DMS153 treated with DMSO at 0.1 percent for 48 hours (cell line): ENCODE results near the gene CFAP45.

Experiments used
- DNase-seq: peaks from one replicate; lab custom pipeline; 2025; ENCODE audit not compliant: unreplicated experiment; lab: John Stamatoyannopoulos, UW

Gene CFAP45

GRCh38 chr1:159900086-159900680 lies at the start of gene CFAP45:
Gene CFAP45 (minus strand): TSS chr1:159900165. CDS start chr1:159900098, 67 bp downstream.
- peak; percentile 89 for DNase-seq

- DNase-seq: no peak
Observed at GRCh38 chr1:159949123-159949522, 49.2 kb upstream of the CFAP45 start.

- DNase-seq: no peak
Observed at GRCh38 chr1:159947942-159948341, 48.0 kb upstream of the CFAP45 start.

GRCh38 chr1:159946242-159947187 lies 46.5 kb upstream of the CFAP45 start:
- DNase-seq: no peak

- peak; percentile 96 for DNase-seq
Observed at GRCh38 chr1:159945483-159946241, 45.7 kb upstream of the CFAP45 start, which contains the start of gene IGSF9. Gene IGSF9 (minus strand): TSS chr1:159945613. CDS start chr1:159943454, 2,159 bp downstream.

- no peak for DNase-seq
Observed at GRCh38 chr1:159944623-159945455, 44.9 kb upstream of the CFAP45 start.

GRCh38 chr1:159943908-159944622 lies 44.1 kb upstream of the CFAP45 start:
- peak; percentile 8 for DNase-seq

- DNase-seq: no peak
Observed at GRCh38 chr1:159943278-159943640, 43.3 kb upstream of the CFAP45 start.

GRCh38 chr1:159942632-159943277 lies 42.8 kb upstream of the CFAP45 start:
- no peak for DNase-seq

GRCh38 chr1:159941591-159942560 lies 41.9 kb upstream of the CFAP45 start:
- no peak for DNase-seq

GRCh38 chr1:159941141-159941540 lies 41.2 kb upstream of the CFAP45 start:
- DNase-seq: no peak

GRCh38 chr1:159940006-159940620 lies 40.1 kb upstream of the CFAP45 start:
- no peak for DNase-seq

- DNase-seq: no peak
Observed at GRCh38 chr1:159939678-159940002, 39.7 kb upstream of the CFAP45 start.

GRCh38 chr1:159938905-159939677 lies 39.1 kb upstream of the CFAP45 start:
- no peak for DNase-seq

GRCh38 chr1:159938211-159938852 lies 38.4 kb upstream of the CFAP45 start:
- DNase-seq: no peak

- DNase-seq: peak; percentile 33
Observed at GRCh38 chr1:159937054-159937750, 37.2 kb upstream of the CFAP45 start.
